ENCODE measurements around the gene ACVR1C. TPM values are rescaled to one million over a fixed set of nuclear protein-coding genes. Genes with fewer than 3 reads are reported as not detected.

Gene ACVR1C
- total and polyA plus RNA-seq, 7 experiments from 2014 or later, result 0.73 to 11.4 (median 5.0) TPM

GRCh38 chr2:157611726-157612125, 16.9 kb downstream of the ACVR1C start:
- Mint-ChIP-seq H3K9me3 (peaks cover 0 to 23% (median 8%) of the 10 kb centered on the region in 11 donors), H3K27ac (no peak overlapping the region), H3K4me1 (peaks cover 0 to 14% (median 5%) of the 10 kb centered on the region in 7 donors), H3K4me3 (no peak overlapping the region), H3K36me3 (peaks cover 7 to 38% (median 19%) of the 10 kb centered on the region in 5 donors), H3K27me3 (peaks cover 0 to 28% (median 3%) of the 10 kb centered on the region in 5 donors)
- Histone ChIP-seq H3K27ac (ENCODE audit: low read depth, low read length) (no peak overlapping the region), H3K36me3 (ENCODE audit: control insufficient read depth in 2 of 3, insufficient read depth in 3 of 3, low read length in 3 of 3) (no peaks in the 10 kb centered on the region), H3K27me3 (ENCODE audit: control insufficient read depth in 2 of 2, insufficient read depth in 2 of 2, low read length in 2 of 2) (peaks cover 0 to 3% of the 10 kb centered on the region in 2 donors), H3K9me3 (ENCODE audit: control insufficient read depth in 2 of 3, low read length in 3 of 3) (no peaks in the 10 kb centered on the region), H3K4me1 (ENCODE audit: control insufficient read depth in 2 of 2, insufficient read depth in 2 of 2, low read length in 2 of 2) (no peaks in the 10 kb centered on the region), H3K4me3 (ENCODE audit: low read length) (no peak overlapping the region)
- DNase-seq (no peak), ATAC-seq (no peak)
- POLR2A ChIA-PET, result no interaction called here
- intact Hi-C loops (cut with micrococcal nuclease), result no loop called here
- CTCF ChIA-PET, result no interaction called here

- Mint-ChIP-seq H3K4me1 (peaks cover 0 to 10% (median 5%) of the 10 kb centered on the region in 7 donors), H3K27ac (peak overlapping the region in 1 of 9 donors; percentile 3), H3K4me3 (no peak overlapping the region), H3K9me3 (peaks cover 0 to 23% (median 8%) of the 10 kb centered on the region in 11 donors), H3K27me3 (peaks cover 0 to 29% (median 2%) of the 10 kb centered on the region in 5 donors), H3K36me3 (peaks cover 7 to 34% (median 16%) of the 10 kb centered on the region in 5 donors)
- ChIA-PET POLR2A (no interaction called here), CTCF (interaction anchor here (0.6 kb wide), 1 partner anchor 27 kb away, joined by 3 read pairs; no protein-coding TSS in a partner anchor)
- H3K4me1 ChIP-seq (ENCODE audit: control insufficient read depth in 2 of 2, insufficient read depth in 2 of 2, low read length in 2 of 2), result no peaks in the 10 kb centered on the region
- peaks cover 0 to 3% of the 10 kb centered on the region in 2 donors for H3K27me3 ChIP-seq (ENCODE audit: control insufficient read depth in 2 of 2, insufficient read depth in 2 of 2, low read length in 2 of 2)
- intact Hi-C loops (cut with micrococcal nuclease), result no loop called here
- no peak for DNase-seq
- H3K27ac ChIP-seq (ENCODE audit: low read depth, low read length), result no peak overlapping the region
- H3K9me3 ChIP-seq (ENCODE audit: control insufficient read depth in 2 of 3, low read length in 3 of 3), result no peaks in the 10 kb centered on the region
- H3K36me3 ChIP-seq (ENCODE audit: control insufficient read depth in 2 of 3, insufficient read depth in 3 of 3, low read length in 3 of 3), result no peaks in the 10 kb centered on the region
- no peak for ATAC-seq
- H3K4me3 ChIP-seq (ENCODE audit: low read length), result no peak overlapping the region
Measured at GRCh38 chr2:157611110-157611509, 17.6 kb downstream of the ACVR1C start.

GRCh38 chr2:157606534-157606933, 22.1 kb downstream of the ACVR1C start:
- Histone ChIP-seq H3K9me3 (ENCODE audit: control insufficient read depth in 2 of 3, low read length in 3 of 3) (no peaks in the 10 kb centered on the region), H3K36me3 (ENCODE audit: control insufficient read depth in 2 of 3, insufficient read depth in 3 of 3, low read length in 3 of 3) (no peaks in the 10 kb centered on the region), H3K4me3 (ENCODE audit: low read length) (no peak overlapping the region), H3K4me1 (ENCODE audit: control insufficient read depth in 2 of 2, insufficient read depth in 2 of 2, low read length in 2 of 2) (no peaks in the 10 kb centered on the region), H3K27ac (ENCODE audit: low read depth, low read length) (no peak overlapping the region), H3K27me3 (ENCODE audit: control insufficient read depth in 2 of 2, insufficient read depth in 2 of 2, low read length in 2 of 2) (no peaks in the 10 kb centered on the region)
- H3K4me3 Mint-ChIP-seq, result no peak overlapping the region
- POLR2A ChIA-PET, result no interaction called here
- ATAC-seq, result no peak
- no peak for DNase-seq
- peaks cover 0 to 19% (median 6%) of the 10 kb centered on the region in 11 donors for H3K9me3 Mint-ChIP-seq
- H3K4me1 Mint-ChIP-seq, result peaks cover 0 to 9% (median 2%) of the 10 kb centered on the region in 7 donors
- H3K27ac Mint-ChIP-seq, result no peak overlapping the region
- intact Hi-C loops (cut with micrococcal nuclease), result no loop called here
- CTCF ChIA-PET, result no interaction called here
- H3K36me3 Mint-ChIP-seq, result peaks cover 7 to 25% (median 8%) of the 10 kb centered on the region in 5 donors
- peaks cover 0 to 54% (median 0%) of the 10 kb centered on the region in 5 donors for H3K27me3 Mint-ChIP-seq

- ATAC-seq (no peak), DNase-seq (no peak)
- POLR2A ChIA-PET, result no interaction called here
- Mint-ChIP-seq H3K27me3 (peaks cover 0 to 54% (median 0%) of the 10 kb centered on the region in 5 donors), H3K36me3 (no peaks in the 10 kb centered on the region), H3K27ac (no peak overlapping the region), H3K9me3 (peaks cover 0 to 4% (median 0%) of the 10 kb centered on the region in 11 donors), H3K4me1 (peaks cover 0 to 8% (median 0%) of the 10 kb centered on the region in 7 donors), H3K4me3 (no peak overlapping the region)
- Histone ChIP-seq H3K27me3 (ENCODE audit: control insufficient read depth in 2 of 2, insufficient read depth in 2 of 2, low read length in 2 of 2) (no peaks in the 10 kb centered on the region), H3K4me1 (ENCODE audit: control insufficient read depth in 2 of 2, insufficient read depth in 2 of 2, low read length in 2 of 2) (no peaks in the 10 kb centered on the region), H3K27ac (ENCODE audit: low read depth, low read length) (no peak overlapping the region), H3K36me3 (ENCODE audit: control insufficient read depth in 2 of 3, insufficient read depth in 3 of 3, low read length in 3 of 3) (no peaks in the 10 kb centered on the region), H3K9me3 (ENCODE audit: control insufficient read depth in 2 of 3, low read length in 3 of 3) (no peaks in the 10 kb centered on the region), H3K4me3 (ENCODE audit: low read length) (no peak overlapping the region)
- CTCF ChIA-PET, result interaction anchor here (1.3 to 1.4 kb wide), 2 partner anchors 26 to 301 kb away, joined by 3 to 5 read pairs; no protein-coding TSS in a partner anchor
- intact Hi-C loops (cut with micrococcal nuclease), result no loop called here
Measured at GRCh38 chr2:157603198-157603597, 25.5 kb downstream of the ACVR1C start.

- Histone ChIP-seq H3K27ac (ENCODE audit: low read depth, low read length) (no peak overlapping the region), H3K4me3 (ENCODE audit: low read length) (no peak overlapping the region), H3K9me3 (ENCODE audit: control insufficient read depth in 2 of 3, low read length in 3 of 3) (no peaks in the 10 kb centered on the region), H3K4me1 (ENCODE audit: control insufficient read depth in 2 of 2, insufficient read depth in 2 of 2, low read length in 2 of 2) (no peaks in the 10 kb centered on the region), H3K36me3 (ENCODE audit: control insufficient read depth in 2 of 3, insufficient read depth in 3 of 3, low read length in 3 of 3) (no peaks in the 10 kb centered on the region), H3K27me3 (ENCODE audit: control insufficient read depth in 2 of 2, insufficient read depth in 2 of 2, low read length in 2 of 2) (no peaks in the 10 kb centered on the region)
- intact Hi-C loops (cut with micrococcal nuclease), result no loop called here
- H3K4me3 Mint-ChIP-seq, result no peak overlapping the region
- ChIA-PET CTCF (interaction anchor here (0.8 to 1.3 kb wide), 2 partner anchors 28 to 104 kb away, joined by 3 read pairs; no protein-coding TSS in a partner anchor), POLR2A (interaction anchor here (0.7 kb wide), 1 partner anchor 25 kb away, joined by 3 read pairs; no protein-coding TSS in a partner anchor)
- DNase-seq, result no peak
- H3K4me1 Mint-ChIP-seq, result peaks cover 2 to 14% (median 6%) of the 10 kb centered on the region in 7 donors
- H3K9me3 Mint-ChIP-seq, result no peaks in the 10 kb centered on the region
- no peak overlapping the region for H3K27ac Mint-ChIP-seq
- peaks cover 0 to 47% (median 0%) of the 10 kb centered on the region in 5 donors for H3K27me3 Mint-ChIP-seq
- no peaks in the 10 kb centered on the region for H3K36me3 Mint-ChIP-seq
- no peak for ATAC-seq
Measured at GRCh38 chr2:157601807-157602206, 26.9 kb downstream of the ACVR1C start.

GRCh38 chr2:157596992-157597681, 31.5 kb downstream of the ACVR1C start:
- intact Hi-C loops (cut with micrococcal nuclease), result loop anchor here (1.0 to 10.0 kb wide), 8 partner anchors 24 to 418 kb away; partner anchors contain the start of gene ACVR1C (in 1 of the 2)
- Mint-ChIP-seq H3K27me3 (peaks cover 0 to 37% (median 0%) of the 10 kb centered on the region in 5 donors), H3K4me3 (peak overlapping the region; percentile 61 to 81 (median 72)), H3K9me3 (no peaks in the 10 kb centered on the region), H3K27ac (peak overlapping the region in 2 of 9 donors; percentile 21 to 65), H3K4me1 (peaks cover 9 to 30% (median 20%) of the 10 kb centered on the region in 7 donors), H3K36me3 (no peaks in the 10 kb centered on the region)
- no peak overlapping the region for H3K4me3 ChIP-seq (ENCODE audit: low read length)
- DNase-seq (peak; percentile 32 to 60 (median 53)), ATAC-seq (peak; percentile 80)
- no peak overlapping the region for H3K27ac ChIP-seq (ENCODE audit: low read depth, low read length)
- no peaks in the 10 kb centered on the region for H3K36me3 ChIP-seq (ENCODE audit: control insufficient read depth in 2 of 3, insufficient read depth in 3 of 3, low read length in 3 of 3)
- CTCF ChIA-PET, result interaction anchor here (0.7 to 6.7 kb wide), 13 partner anchors 16 to 1150 kb away, joined by 3 to 73 read pairs (median 5); partner anchors contain the start of gene ERMN
- no peaks in the 10 kb centered on the region for H3K4me1 ChIP-seq (ENCODE audit: control insufficient read depth in 2 of 2, insufficient read depth in 2 of 2, low read length in 2 of 2)
- no peaks in the 10 kb centered on the region for H3K9me3 ChIP-seq (ENCODE audit: control insufficient read depth in 2 of 3, low read length in 3 of 3)
- POLR2A ChIA-PET, result no interaction called here
- no peaks in the 10 kb centered on the region for H3K27me3 ChIP-seq (ENCODE audit: control insufficient read depth in 2 of 2, insufficient read depth in 2 of 2, low read length in 2 of 2)
